A549 (cell line): ENCODE measurements around the gene CCDC40. TPM values are rescaled to one million over a fixed set of nuclear protein-coding genes. Genes with fewer than 3 reads are reported as not detected.

Experiments used
- ATAC-seq, 2 experiments: fragments of 200-7000 bp in 1 of 2; fragments of >200 bp in 1 of 2; cut with Nextera tagmentation in 1 of 2; cut with Tn5 transposase in 1 of 2; 3 replicates each; pipeline versions ENCODE4 v1.8.0 to v1.9.1; 2018 to 2020; ENCODE audit warnings: mild to moderate bottlenecking in 1 of 2, moderate library complexity in 1 of 2
- CTCF ChIA-PET: fragments of 300-600 bp; sonication (Branson Sonifier 250); formaldehyde crosslinking; extraction: SDS; loops from one replicate; lab custom pipeline; 2021; ENCODE audit warnings: antibody characterized with exemption, inconsistent platforms; lab: Yijun Ruan, JAX
- POLR2A ChIA-PET: fragments of 350-600 bp; formaldehyde crosslinking; extraction: SDS; loops from one replicate; lab custom pipeline; 2021; ENCODE audit warnings: antibody characterized with exemption, inconsistent platforms; lab: Yijun Ruan, JAX
- DNase-seq, 2 experiments: peaks; one replicate each; pipeline versions ENCODE4 v3.0.0 to v3.0.0-alpha.2; 2011 to 2016; ENCODE audit warnings: low read depth in 1 of 2, low spot score in 1 of 2
- FAIRE-seq: peaks from 2 replicates; lab custom pipeline; 2011; peaks lifted over from hg19 to GRCh38; lab: Jason Lieb, UNC
- H3K27ac ChIP-seq, 2 experiments: fragments of >200 bp; sonication (Bioruptor Twin); formaldehyde crosslinking; 3 replicates each; pipeline ENCODE4 v1.5.1; 2016 to 2017
- H3K4me1 ChIP-seq: fragments of >200 bp; sonication (Bioruptor Twin); formaldehyde crosslinking; 3 replicates; pipeline ENCODE4 v1.6.1; 2016
- H3K4me2 ChIP-seq: fragments of >200 bp; sonication (Bioruptor Twin); formaldehyde crosslinking; 3 replicates; pipeline ENCODE4 v1.6.1; 2016
- H3K4me3 ChIP-seq: fragments of >200 bp; sonication (Bioruptor Twin); formaldehyde crosslinking; 3 replicates; pipeline ENCODE4 v1.5.1; 2016
- H3K9me3 ChIP-seq: fragments of >200 bp; sonication (Bioruptor Twin); formaldehyde crosslinking; 3 replicates; pipeline ENCODE4 v1.6.1; 2016
- BHLHE40 ChIP-seq: IDR thresholded peaks from 2 replicates; pipeline ENCODE4 v1.6.1; 2012; ENCODE audit warnings: low read depth, low read length, inconsistent platforms
- CEBPB ChIP-seq, 2 experiments: fragments of >200 bp in 1 of 2; sonication (Bioruptor Twin) in 1 of 2; formaldehyde crosslinking in 1 of 2; IDR thresholded peaks; 2 replicates each; pipeline ENCODE4 v1.6.1; 2012 to 2016
- CHD4 ChIP-seq: fragments of 200-600 bp; sonication (generic); IDR thresholded peaks from 2 replicates; pipeline ENCODE4 v1.6.1; 2016; ENCODE audit warnings: antibody characterized with exemption, mild to moderate bottlenecking, borderline replicate concordance
- CTCF ChIP-seq: fragments of >200 bp; sonication (Bioruptor Twin); formaldehyde crosslinking; IDR thresholded peaks from 3 replicates; pipeline ENCODE4 v1.5.1; 2016
- FOXS1 ChIP-seq: fragments of 250-450 bp; sonication (Bioruptor Pico); IDR thresholded peaks from 2 replicates; pipeline ENCODE4 v1.5.0; 2020; ENCODE audit warnings: mild to moderate bottlenecking, moderate library complexity
- HDAC2 ChIP-seq: fragments of 200-600 bp; sonication (generic); IDR thresholded peaks from 2 replicates; pipeline ENCODE4 v1.6.1; 2016
- HOXA7 ChIP-seq: fragments of 250-450 bp; sonication (Bioruptor Pico); IDR thresholded peaks from 2 replicates; pipeline ENCODE4 v1.5.0; 2020; ENCODE audit warnings: mild to moderate bottlenecking, moderate library complexity
- MYC ChIP-seq: IDR thresholded peaks from 2 replicates; pipeline ENCODE4 v1.6.1; 2012; ENCODE audit warnings: mild to moderate bottlenecking, inconsistent platforms, low read length, improper control_type of control experiment, borderline replicate concordance
- NR3C1 ChIP-seq: fragments of >200 bp; sonication (Bioruptor Twin); formaldehyde crosslinking; IDR thresholded peaks from 3 replicates; pipeline ENCODE4 v1.6.1; 2017
- PHF8 ChIP-seq: fragments of 200-600 bp; sonication (generic); IDR thresholded peaks from 2 replicates; pipeline ENCODE4 v1.6.1; 2016; ENCODE audit warnings: low read depth, mild to moderate bottlenecking, antibody characterized with exemption, moderate library complexity, borderline replicate concordance
- POLR2AphosphoS2 ChIP-seq: conservative IDR thresholded peaks from 2 replicates; pipeline ENCODE4 v1.6.1; 2012; ENCODE audit warnings: low read length, improper control_type of control experiment, inconsistent platforms
- RAD21 ChIP-seq, 2 experiments: fragments of >200 bp in 1 of 2; sonication (Bioruptor Twin) in 1 of 2; formaldehyde crosslinking in 1 of 2; IDR thresholded peaks in 1 of 2; conservative IDR thresholded peaks in 1 of 2; 2 replicates in 1 of 2; 3 replicates in 1 of 2; pipeline ENCODE4 v1.6.1; 2012 to 2018; ENCODE audit warnings: inconsistent platforms in 1 of 2
- SREBF2 ChIP-seq: fragments of 450-650 bp; IDR thresholded peaks from 2 replicates; pipeline ENCODE4 v1.6.1; 2014; ENCODE audit warnings: mild to moderate bottlenecking, moderate library complexity
- TFCP2L1 ChIP-seq: fragments of 250-450 bp; sonication (Bioruptor Pico); IDR thresholded peaks from 2 replicates; pipeline ENCODE4 v1.5.0; 2021; ENCODE audit warnings: mild to moderate bottlenecking
- TP53 ChIP-seq: fragments of 250-450 bp; sonication (Bioruptor Pico); IDR thresholded peaks from 2 replicates; pipeline ENCODE4 v1.5.0; 2021; ENCODE audit warnings: mild to moderate bottlenecking, moderate library complexity
- ZC3H11A ChIP-seq: fragments of 450-650 bp; IDR thresholded peaks from 2 replicates; pipeline ENCODE4 v1.6.1; 2014; ENCODE audit warnings: antibody characterized with exemption, mild to moderate bottlenecking
- ZSCAN20 ChIP-seq: fragments of 250-450 bp; sonication (Bioruptor Pico); IDR thresholded peaks from 2 replicates; pipeline ENCODE4 v1.8.0; 2022; ENCODE audit warnings: mild to moderate bottlenecking, moderate library complexity
- WGBS: methylation state at CpG from one replicate; pipeline ENCODE4 v1.1.6; 2017; ENCODE audit errors: missing lambda C conversion rate; 5-methylcytosine and 5-hydroxymethylcytosine counted together
- polyA plus RNA-seq, 4 experiments: library from polyadenylated mRNA; depleted of rRNA in 3 of 4; stranded (reverse); fragments of >200 nt; fragmentation: RNase III in 1 of 4; extraction: RNeasy Plus Mini Kit Qiagen cat#74134 plus additional on column Dnase treatment in 1 of 4; gene quantifications; 2 replicates in 3 of 4; 3 replicates in 1 of 4; pipeline ENCODE4 v1.2.3, GENCODE V29; 2011 to 2017
- TF ChIP-seq, protein P1 (sequence below): IDR thresholded peaks from 2 replicates; pipeline ENCODE4 v1.6.1; 2012; ENCODE audit warnings: low read depth, borderline replicate concordance
- TF ChIP-seq, protein P2 (sequence below): fragments of 450-650 bp; IDR thresholded peaks from 2 replicates; pipeline ENCODE4 v1.6.1; 2014; ENCODE audit warnings: antibody characterized with exemption
- TF ChIP-seq, protein P3 (sequence below): fragments of 250-450 bp; sonication (Bioruptor Pico); IDR thresholded peaks from 2 replicates; pipeline ENCODE4 v1.5.0; 2021; ENCODE audit warnings: mild to moderate bottlenecking, moderate library complexity, borderline replicate concordance
- TF ChIP-seq, protein P4 (sequence below): fragments of 150-350 bp; IDR thresholded peaks from 2 replicates; pipeline ENCODE4 v1.6.1; 2014; ENCODE audit warnings: low read depth, mild to moderate bottlenecking, low read length
- TF ChIP-seq, protein P5 (sequence below): IDR thresholded peaks from 2 replicates; pipeline ENCODE4 v1.6.1; 2012

The CCDC40 gene
- polyA plus RNA-seq, 2 of the 4 experiments (the other 2 are of a cell fraction): 5.9 to 11.3 TPM

- Histone ChIP-seq H3K4me1 (peaks cover 26% of the 10 kb centered on the region), H3K4me3 (peak overlapping the region; percentile 65), H3K4me2 (peak overlapping the region; percentile 94), H3K27ac (peak overlapping the region; percentile 92 to 95), H3K9me3 (no peaks in the 10 kb centered on the region)
- 3% methylated on average over 51 of the region's 69 CpGs for WGBS
- ATAC-seq (peak; percentile 6 to 27; a peak in 5 of 6 replicates), FAIRE-seq (no peak), DNase-seq (peak in 1 of 2 experiments; percentile 33)
- CTCF ChIA-PET: interaction anchor here (0.9 to 2.3 kb wide), 9 partner anchors 19 to 138 kb away, joined by 3 to 15 read pairs (median 4); partner anchors contain the start of gene GAA
- TF ChIP-seq ZC3H11A (no peak), HDAC2 (no peak), ZSCAN20 (no peak), BHLHE40 (no peak), RAD21 (conservative IDR thresholded peaks at IDR 0.05 in 1 of 2, IDR thresholded peaks at IDR 0.05 in 1 of 2) (peak in 1 of 2 experiments; percentile 26; a peak in 1 of 5 replicates), HOXA7 (CRISPR knock-in tag) (no peak), TFCP2L1 (CRISPR knock-in tag) (no peak), PHF8 (peak; percentile 95)
- TF ChIP-seq, protein P1, sequence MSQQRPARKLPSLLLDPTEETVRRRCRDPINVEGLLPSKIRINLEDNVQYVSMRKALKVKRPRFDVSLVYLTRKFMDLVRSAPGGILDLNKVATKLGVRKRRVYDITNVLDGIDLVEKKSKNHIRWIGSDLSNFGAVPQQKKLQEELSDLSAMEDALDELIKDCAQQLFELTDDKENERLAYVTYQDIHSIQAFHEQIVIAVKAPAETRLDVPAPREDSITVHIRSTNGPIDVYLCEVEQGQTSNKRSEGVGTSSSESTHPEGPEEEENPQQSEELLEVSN: no peak; the same call in 1 of the 2 replicates
- TF ChIP-seq, protein P2, sequence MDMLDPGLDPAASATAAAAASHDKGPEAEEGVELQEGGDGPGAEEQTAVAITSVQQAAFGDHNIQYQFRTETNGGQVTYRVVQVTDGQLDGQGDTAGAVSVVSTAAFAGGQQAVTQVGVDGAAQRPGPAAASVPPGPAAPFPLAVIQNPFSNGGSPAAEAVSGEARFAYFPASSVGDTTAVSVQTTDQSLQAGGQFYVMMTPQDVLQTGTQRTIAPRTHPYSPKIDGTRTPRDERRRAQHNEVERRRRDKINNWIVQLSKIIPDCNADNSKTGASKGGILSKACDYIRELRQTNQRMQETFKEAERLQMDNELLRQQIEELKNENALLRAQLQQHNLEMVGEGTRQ: no peak
- TF ChIP-seq, protein P3, sequence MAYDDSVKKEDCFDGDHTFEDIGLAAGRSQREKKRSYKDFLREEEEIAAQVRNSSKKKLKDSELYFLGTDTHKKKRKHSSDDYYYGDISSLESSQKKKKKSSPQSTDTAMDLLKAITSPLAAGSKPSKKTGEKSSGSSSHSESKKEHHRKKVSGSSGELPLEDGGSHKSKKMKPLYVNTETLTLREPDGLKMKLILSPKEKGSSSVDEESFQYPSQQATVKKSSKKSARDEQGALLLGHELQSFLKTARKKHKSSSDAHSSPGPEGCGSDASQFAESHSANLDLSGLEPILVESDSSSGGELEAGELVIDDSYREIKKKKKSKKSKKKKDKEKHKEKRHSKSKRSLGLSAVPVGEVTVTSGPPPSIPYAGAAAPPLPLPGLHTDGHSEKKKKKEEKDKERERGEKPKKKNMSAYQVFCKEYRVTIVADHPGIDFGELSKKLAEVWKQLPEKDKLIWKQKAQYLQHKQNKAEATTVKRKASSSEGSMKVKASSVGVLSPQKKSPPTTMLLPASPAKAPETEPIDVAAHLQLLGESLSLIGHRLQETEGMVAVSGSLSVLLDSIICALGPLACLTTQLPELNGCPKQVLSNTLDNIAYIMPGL (CRISPR knock-in tag): no peak
- POLR2A ChIA-PET: interaction anchor here (0.6 to 2.6 kb wide), 5 partner anchors 19 to 268 kb away, joined by 3 to 21 read pairs (median 3); partner anchors contain the start of gene GAA
Observed at GRCh38 chr17:80146121-80147034, 109.9 kb downstream of the CCDC40 start.

DNA sequence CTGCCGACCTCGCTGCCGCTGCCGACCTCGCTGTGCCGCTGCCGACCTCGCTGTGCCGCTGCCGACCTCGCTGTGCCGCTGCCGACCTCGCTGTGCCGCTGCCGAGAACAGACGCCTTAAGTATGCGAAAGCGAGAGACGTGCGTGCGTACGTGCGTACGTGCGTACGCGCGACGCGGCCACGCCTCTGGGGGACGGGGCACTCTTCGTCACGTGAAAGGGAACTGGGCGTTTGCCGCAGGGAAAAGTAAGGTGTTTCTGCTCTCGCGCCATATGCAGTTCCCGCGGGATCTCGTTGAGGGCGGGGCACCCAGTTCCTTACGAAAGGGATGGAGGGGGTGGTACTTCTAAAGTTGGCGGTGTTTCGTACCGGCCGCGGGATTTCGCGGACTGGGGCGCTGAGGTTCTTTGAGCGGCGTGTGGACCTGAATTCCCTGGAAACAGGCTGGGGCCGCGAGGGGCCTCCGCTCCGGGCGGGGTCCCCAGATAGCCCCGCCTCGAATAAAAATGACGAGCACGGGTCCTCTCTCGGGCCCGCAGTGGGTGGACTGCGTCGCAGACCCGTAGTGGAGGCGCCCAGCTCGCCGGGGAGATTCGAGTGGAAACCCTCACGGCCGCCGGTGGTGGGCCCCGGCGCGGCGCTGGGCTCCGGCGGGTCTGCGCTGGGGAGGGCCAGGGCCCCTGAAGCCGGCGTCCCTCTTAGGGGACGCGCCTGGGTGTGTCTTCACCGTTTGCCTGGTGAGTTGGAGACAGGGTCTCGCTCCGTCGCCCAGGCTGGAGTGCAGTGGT is 110.8 kb downstream of the CCDC40 start, which contains the start of gene EIF4A3:
Gene EIF4A3, minus strand, starts transcription at position 94 of the 788 bp plus-strand sequence. CDS start 167 bp downstream, outside the sequence.
- no peaks in the 10 kb centered on the region for H3K9me3 ChIP-seq
- WGBS: 1% methylated on average over 80 of the region's 90 CpGs
- peak within 1 kb of the TSS; percentile 94 for H3K4me2 ChIP-seq
- ATAC-seq (peak; percentile 92 to 93), DNase-seq (peak; percentile 100), FAIRE-seq (peak; percentile 100)
- H3K4me1 ChIP-seq: peaks cover 26% of the 10 kb centered on the region
- peak within 1 kb of the TSS; percentile 65 for H3K4me3 ChIP-seq
- CTCF ChIA-PET: interaction anchor here (1.1 to 3.3 kb wide), 5 partner anchors 26 to 106 kb away, joined by 4 to 14 read pairs (median 12); partner anchors contain the start of gene GAA
- H3K27ac ChIP-seq: peak within 1 kb of the TSS; percentile 92 to 95
- POLR2A ChIA-PET: interaction anchor here (0.6 kb wide), 1 partner anchor 73 kb away, joined by 3 read pairs; the partner anchor contains the start of genes SGSH and SLC26A11
- TF ChIP-seq SREBF2: no peak
- TF ChIP-seq FOXS1 (CRISPR knock-in tag): no peak
- TF ChIP-seq, protein P4, sequence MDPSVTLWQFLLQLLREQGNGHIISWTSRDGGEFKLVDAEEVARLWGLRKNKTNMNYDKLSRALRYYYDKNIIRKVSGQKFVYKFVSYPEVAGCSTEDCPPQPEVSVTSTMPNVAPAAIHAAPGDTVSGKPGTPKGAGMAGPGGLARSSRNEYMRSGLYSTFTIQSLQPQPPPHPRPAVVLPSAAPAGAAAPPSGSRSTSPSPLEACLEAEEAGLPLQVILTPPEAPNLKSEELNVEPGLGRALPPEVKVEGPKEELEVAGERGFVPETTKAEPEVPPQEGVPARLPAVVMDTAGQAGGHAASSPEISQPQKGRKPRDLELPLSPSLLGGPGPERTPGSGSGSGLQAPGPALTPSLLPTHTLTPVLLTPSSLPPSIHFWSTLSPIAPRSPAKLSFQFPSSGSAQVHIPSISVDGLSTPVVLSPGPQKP: no peak
- no peak for TF ChIP-seq POLR2AphosphoS2
- TF ChIP-seq ZSCAN20: no peak
- TF ChIP-seq CTCF: no peak
- peak; percentile 83; the same call in 1 of the 2 replicates for TF ChIP-seq TFCP2L1 (CRISPR knock-in tag)
- TF ChIP-seq TP53 (CRISPR knock-in tag): peak; percentile 26; the same call in 1 of the 2 replicates
- TF ChIP-seq CEBPB (IDR thresholded peaks at IDR 0.05): peak in 1 of 2 experiments; percentile 61; a peak in 2 of 4 replicates
- no peak for TF ChIP-seq NR3C1
- TF ChIP-seq, protein P5, sequence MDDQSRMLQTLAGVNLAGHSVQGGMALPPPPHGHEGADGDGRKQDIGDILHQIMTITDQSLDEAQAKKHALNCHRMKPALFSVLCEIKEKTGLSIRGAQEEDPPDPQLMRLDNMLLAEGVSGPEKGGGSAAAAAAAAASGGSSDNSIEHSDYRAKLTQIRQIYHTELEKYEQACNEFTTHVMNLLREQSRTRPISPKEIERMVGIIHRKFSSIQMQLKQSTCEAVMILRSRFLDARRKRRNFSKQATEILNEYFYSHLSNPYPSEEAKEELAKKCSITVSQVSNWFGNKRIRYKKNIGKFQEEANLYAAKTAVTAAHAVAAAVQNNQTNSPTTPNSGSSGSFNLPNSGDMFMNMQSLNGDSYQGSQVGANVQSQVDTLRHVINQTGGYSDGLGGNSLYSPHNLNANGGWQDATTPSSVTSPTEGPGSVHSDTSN: no peak
- TF ChIP-seq RAD21 (conservative IDR thresholded peaks at IDR 0.05 in 1 of 2, IDR thresholded peaks at IDR 0.05 in 1 of 2): no peak
- no peak for TF ChIP-seq CHD4
- no peak for TF ChIP-seq MYC
